GM21619 (cell line): ENCODE measurements around the gene MRS2.

Experiments used
- ATAC-seq: cut with Tn5 transposase; IDR thresholded peaks from one replicate; pipeline ENCODE4 v1.9.1; 2021; ENCODE audit not compliant: unreplicated experiment

Gene MRS2

GRCh38 chr6:24429146-24429545, 26.4 kb downstream of the MRS2 start:
- ATAC-seq: no peak

DNA sequence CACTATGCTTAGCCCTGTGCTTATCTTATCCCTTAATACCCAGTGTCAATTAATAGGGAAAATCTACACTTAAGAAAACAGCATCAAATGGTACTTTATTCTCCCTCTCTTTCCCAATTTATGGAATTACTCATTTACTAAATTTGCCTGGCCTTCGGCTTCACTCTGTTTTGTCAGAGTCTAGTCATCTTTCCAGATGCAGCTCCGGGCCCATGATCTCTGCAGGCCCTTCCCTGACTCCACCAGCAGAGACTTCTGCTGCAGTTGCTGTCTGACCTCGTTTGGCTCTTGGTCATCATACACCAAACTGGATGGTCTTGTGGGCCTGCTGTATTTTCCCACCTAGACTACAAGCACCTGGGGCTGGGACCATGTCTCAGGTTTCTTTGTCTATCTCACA, 27.4 kb downstream of the MRS2 start:
- ATAC-seq: no peak

DNA sequence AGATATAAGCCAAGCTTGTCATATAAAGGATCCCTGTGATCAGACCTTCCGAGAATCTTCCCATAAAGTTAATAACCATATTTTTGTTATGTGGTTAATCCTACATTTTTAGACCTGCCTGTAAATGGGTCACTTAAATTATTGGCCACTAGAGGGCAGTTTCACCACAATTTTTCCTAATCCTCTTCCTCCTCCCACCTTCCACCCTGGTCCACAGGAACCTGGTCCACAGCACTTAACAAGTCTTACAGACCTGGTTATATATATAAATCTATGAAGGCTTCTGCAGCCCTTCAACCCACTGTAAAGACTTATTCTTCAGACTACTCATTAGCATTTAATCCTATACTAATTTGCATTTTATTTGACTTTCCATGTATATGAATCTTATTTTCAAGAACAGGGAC, 28.3 kb downstream of the MRS2 start:
- ATAC-seq: peak; percentile 57

DNA sequence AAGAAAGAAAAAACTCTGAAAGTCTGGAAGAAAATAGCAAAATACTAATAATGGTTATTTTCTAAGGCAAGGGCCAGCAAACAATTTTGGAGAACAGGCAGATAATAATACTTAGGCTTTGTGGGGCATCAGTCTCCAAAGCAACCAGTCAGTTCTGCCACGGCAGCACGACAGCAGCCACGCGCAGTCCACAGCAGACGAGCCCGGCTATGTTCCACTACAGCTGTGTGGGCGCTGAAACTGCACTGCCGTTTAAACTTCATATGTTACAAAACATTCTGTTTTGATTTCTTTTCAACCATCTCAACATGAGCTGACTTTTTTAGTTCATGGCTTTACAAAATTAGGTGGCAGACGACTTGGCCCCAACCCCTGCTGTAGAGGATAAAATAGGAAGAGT, 29.9 kb downstream of the MRS2 start:
- ATAC-seq: no peak

GRCh38 chr6:24436979-24437378, 34.2 kb downstream of the MRS2 start:
- ATAC-seq: no peak

DNA sequence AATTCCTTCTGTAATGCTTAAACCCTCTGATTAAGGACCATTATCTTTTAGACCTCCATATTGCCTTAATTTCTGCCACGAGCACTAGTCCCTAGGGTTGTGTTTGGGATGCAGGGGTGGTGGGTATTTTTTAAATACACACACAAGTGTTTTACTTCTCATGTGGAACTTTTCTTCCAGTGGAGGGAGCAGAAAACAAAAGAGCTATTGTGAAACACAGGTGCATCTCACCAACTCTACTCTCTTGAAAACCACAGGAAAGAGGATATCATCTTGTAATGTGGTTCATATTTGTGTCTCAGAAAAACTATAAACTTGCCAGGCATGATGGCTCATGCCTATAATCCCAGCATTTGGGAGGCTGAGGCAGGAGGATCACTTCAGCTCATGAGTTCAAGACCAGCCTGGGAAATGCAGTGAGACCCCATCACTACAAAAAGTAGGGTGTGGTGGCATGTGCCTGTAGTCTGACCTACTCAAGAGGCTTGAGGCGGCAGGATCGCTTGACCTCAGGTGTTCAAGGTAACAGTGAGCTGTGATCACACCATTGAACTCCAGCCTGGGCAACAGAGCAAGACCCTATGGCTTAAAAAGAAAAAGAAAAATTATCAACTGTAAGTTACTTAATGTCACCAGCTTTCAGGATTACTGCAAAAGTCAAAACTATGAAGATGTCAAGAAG, 37.3 kb downstream of the MRS2 start:
- no peak for ATAC-seq

GRCh38 chr6:24440897-24441598, 38.3 kb downstream of the MRS2 start:
- ATAC-seq: no peak

GRCh38 chr6:24441599-24441904, 38.8 kb downstream of the MRS2 start:
- ATAC-seq: no peak

DNA sequence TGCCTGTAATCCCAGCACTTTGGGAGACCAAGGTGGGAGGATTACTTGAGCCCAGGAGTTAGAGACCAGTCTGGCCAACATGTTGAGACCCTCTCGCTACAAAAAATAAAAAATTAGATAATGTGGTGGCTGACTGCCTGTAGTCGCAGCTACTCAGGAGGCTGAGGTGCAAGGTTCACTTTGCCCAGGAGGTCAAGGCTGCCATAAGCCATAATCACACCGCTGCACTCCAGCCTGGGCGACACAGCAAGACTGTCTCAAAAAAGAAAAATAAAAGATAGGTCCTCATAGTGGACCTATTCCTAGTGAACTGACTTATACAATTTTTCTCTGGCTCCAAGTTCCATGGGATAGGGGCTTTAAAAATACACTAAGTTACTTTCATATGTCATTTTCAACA, 41.9 kb downstream of the MRS2 start:
- no peak for ATAC-seq

DNA sequence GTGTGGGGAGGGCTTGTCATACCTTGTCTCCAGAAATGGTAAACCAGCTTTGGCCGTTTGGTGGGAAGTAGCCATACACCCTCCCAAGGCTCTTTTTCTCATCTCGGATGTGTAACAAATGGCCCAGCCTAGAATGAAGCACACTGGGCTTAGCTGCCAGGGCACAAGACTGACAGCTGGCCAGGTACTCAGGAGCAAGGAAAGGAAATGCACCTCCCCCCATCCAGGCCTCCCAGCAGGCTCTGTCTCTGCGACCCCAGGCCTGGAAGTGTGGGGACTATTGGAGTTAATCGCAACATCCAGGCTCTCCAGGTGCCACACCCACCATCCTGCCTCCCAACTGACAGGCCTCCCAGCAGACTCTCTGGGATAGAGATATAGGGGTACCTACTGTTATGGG, 43.0 kb downstream of the MRS2 start:
- no peak for ATAC-seq

DNA sequence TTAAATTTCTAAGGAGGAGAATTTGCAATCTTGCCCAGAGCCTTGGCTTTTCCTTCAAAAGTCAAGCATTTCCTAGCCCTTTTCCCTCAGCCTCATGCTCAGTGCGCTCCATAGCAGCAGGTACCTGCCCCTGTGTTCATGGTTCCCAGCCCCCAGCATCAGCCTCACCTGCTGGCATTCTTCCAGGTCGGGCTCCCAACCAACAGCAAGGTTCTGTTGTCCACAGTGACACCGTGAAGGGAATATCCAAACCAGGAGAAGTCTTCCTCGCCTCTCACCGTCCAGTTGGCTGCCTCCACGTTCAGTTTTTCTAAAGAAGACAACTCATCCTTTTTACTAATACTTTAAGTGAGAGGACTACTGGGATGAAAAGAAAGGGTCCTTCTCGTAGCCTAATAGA, 43.9 kb downstream of the MRS2 start:
- ATAC-seq: no peak

GRCh38 chr6:24448396-24448795, 45.7 kb downstream of the MRS2 start:
- ATAC-seq: no peak

DNA sequence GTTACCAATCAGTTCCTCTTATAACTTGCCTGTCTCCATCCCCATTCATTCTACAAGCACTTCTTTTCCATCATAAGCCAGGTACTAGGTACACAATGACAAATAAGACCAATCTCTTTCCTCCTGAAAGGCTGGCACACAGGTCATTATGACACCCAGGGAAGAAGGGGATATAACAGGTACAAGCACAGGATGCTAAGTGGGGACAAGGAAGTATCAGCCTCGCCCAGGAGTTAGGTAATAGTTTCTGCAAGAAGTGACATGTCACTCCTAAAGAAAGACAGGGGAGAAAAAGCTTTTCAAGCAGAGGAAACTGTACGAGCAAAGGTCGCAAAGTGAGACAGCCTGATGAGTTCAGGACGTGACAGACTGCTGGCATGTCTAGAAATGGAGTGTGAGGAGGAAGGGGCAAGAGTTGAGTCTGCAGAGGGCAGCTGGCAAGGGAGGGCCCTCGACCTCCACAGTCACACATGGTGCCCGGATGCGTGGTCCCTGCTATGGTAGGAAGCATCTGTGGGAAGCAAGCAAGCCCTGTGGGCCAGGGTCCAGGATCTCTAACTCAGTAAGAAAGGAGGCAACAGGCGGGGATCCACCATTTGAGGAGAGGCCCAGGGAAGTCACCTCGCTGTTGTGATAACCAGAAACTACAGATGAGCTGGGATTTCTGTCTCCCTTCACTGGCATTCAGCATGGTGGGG, 46.2 kb downstream of the MRS2 start:
- ATAC-seq: no peak

DNA sequence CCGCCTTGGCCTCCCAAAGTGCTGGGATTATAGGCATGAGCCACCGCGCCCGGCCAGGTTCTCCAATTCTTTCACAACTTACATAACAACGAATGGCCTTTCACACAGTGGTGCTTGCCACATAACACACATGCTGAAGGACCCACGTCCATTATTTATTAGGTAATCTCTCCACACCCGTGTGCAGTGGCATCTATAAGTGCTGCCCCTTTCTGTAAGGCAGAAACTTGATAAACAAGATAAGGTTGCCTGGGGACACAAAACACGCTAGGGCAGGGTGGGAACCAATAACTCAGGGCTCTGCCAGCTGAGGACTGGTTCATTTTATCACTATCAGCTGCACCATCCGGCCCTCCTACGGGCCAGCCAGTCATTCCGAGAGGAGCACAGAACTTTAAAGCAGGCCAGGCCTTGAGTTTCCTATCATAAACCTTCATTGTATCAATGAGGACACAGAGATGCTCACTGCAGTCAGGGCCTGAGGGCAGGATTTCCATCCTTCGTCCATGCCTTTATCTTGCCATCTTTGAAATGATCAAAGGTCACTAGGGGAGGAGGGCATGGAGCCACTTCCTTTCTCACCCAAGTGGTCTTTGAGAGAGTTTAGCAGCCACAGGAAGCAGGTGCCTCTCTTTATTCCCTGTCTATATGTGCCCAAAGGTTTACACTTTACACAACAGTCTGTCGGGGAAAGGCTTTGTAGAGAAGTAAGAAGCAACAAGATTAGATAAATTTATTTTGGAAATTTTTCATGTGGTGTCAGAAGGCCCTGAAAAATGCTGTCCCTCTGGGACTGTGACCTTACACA, 49.0 kb downstream of the MRS2 start:
- ATAC-seq: no peak

- no peak for ATAC-seq
Observed at GRCh38 chr6:24453921-24454320, 51.2 kb downstream of the MRS2 start.

DNA sequence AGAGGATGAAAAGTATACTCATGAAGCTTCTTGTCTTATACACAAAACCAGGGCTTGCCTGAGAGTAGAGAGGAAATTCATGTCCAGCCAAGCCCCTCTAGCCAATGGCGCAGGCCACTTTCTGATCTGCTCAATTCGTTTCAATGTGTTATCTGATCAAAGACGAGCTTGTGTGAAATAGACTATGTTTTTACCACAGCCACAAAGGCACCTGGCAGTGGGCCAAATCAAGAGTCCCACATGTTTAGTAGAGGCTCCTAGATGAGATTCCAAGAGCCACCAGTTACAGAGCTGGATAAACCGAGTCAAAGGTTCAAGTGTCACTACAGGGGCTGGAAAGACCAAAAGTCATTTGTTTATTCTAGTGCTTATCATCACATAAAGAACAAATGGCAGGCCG, 51.7 kb downstream of the MRS2 start:
- no peak for ATAC-seq

DNA sequence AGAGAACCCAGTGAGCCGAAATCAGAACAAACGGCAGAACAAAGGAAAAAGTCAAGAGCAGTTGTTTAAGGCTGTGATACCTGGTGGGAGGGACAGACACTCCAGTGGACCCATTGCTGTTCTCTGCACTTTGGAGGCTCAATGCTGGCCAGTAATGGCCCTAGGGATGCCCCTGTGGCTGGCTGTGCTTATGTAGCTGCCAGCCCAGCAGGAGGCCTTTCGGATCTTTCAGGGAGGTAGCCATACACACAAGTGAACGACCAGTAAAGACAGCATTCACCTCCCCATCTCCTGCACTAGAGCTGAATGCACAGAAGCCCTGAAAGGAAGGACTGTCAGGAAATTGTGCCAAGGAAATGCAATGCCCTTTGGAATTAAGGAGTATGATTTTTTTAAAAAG, 52.3 kb downstream of the MRS2 start:
- ATAC-seq: no peak

- ATAC-seq: no peak
Observed at GRCh38 chr6:24458134-24458533, 55.4 kb downstream of the MRS2 start.

- no peak for ATAC-seq
Observed at GRCh38 chr6:24458941-24459340, 56.2 kb downstream of the MRS2 start.

- no peak for ATAC-seq
Observed at GRCh38 chr6:24460966-24461365, 58.2 kb downstream of the MRS2 start.

DNA sequence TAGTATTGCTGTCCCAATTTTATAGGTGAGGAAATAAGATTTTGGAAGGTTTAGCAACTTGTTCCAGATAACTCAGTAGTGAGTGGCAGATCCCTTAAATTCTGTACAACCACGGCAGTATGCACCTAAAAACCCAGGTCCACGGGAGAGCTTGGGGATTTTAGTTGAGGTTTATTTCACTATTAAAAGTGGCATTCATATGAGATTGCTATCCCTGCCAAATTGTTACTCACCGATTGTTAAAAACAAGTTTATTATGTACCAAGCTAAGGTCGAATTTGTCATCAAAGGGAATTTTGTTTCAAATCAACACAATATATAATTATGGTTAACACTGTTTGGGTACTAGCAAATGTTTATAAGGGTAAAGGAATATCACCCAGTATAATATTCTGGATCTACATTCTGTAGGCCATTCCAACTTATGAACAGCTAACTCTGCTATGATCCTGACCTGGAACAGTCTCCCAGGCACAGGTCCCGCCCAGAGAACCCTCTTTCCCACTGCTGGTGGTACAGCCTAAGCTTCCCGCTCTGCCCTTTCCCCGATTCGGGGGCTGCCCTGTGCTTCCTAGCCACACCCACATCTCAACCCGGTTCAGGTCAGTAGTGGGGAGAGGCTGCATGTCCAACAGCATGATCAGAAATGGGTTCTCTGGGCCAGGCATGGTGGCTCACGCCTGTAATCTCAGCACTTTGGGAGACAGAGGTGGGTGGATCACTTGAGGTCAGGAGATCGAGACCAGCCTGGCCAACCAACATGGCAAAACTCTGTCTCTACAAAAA, 61.7 kb downstream of the MRS2 start:
- ATAC-seq: no peak
